ACC112 (cell line): ENCODE data around the gene EHD2.
"Not testable (repeated sequence)": the region's sequence is repeated elsewhere in the genome, so short reads cannot be mapped to it uniquely, and the experiment has no call there.

Experiments
- H2AFZ ChIP-seq: fragments of 200-600 bp; sonication (generic); one replicate; pipeline ENCODE4 v1.6.0; 2017; ENCODE audit warnings: antibody characterized with exemption, low read length; ENCODE audit not compliant: unreplicated experiment
- H3K27ac ChIP-seq: fragments of 200-600 bp; sonication (generic); 2 replicates; pipeline ENCODE4 v1.5.1; 2014; ENCODE audit warnings: low read depth, mild to moderate bottlenecking, antibody characterized with exemption, low read length, moderate library complexity
- H3K27me3 ChIP-seq: fragments of 200-600 bp; sonication (generic); 2 replicates; pipeline ENCODE4 v1.6.1; 2014; ENCODE audit warnings: mild to moderate bottlenecking, antibody characterized with exemption, low read length, moderate library complexity, mixed read lengths; ENCODE audit not compliant: insufficient read depth
- H3K36me3 ChIP-seq: fragments of 200-600 bp; sonication (generic); 2 replicates; pipeline ENCODE4 v1.6.1; 2016; ENCODE audit warnings: mild to moderate bottlenecking, antibody characterized with exemption, low read length, moderate library complexity, mixed read lengths; ENCODE audit not compliant: insufficient read depth
- H3K4me1 ChIP-seq: fragments of 200-600 bp; sonication (generic); one replicate; pipeline ENCODE4 v1.6.1; 2016; ENCODE audit warnings: low read length, mixed read lengths; ENCODE audit not compliant: insufficient read depth, unreplicated experiment, control insufficient read depth
- H3K4me3 ChIP-seq: fragments of 200-600 bp; sonication (generic); 2 replicates; pipeline ENCODE4 v1.5.1; 2014; ENCODE audit warnings: mild to moderate bottlenecking, low read depth, low read length
- H3K79me2 ChIP-seq: fragments of 200-600 bp; sonication (generic); one replicate; pipeline ENCODE4 v1.6.0; 2016; ENCODE audit warnings: low read length; ENCODE audit not compliant: control insufficient read depth, unreplicated experiment, insufficient read depth

EHD2 gene

GRCh38 chr19:47716270-47716937 lies 3.2 kb downstream of the EHD2 start:
- 0 out of 2 replicates have a peak overlapping the region, but pooled peaks have one; percentile 12 for H3K4me3 ChIP-seq
- peaks cover 53% of the 10 kb centered on the region for H3K79me2 ChIP-seq
- H3K4me1 ChIP-seq = peaks cover 20% of the 10 kb centered on the region

GRCh38 chr19:47718415-47719046 lies 5.3 kb downstream of the EHD2 start:
- H3K79me2 ChIP-seq = peaks cover 53% of the 10 kb centered on the region
- H3K27me3 ChIP-seq, H2AFZ ChIP-seq, H3K36me3 ChIP-seq: not testable (repeated sequence)
- H3K4me3 ChIP-seq = peak overlapping the region; percentile 57; the same call in 1 of the 2 replicates
- peaks cover 30% of the 10 kb centered on the region for H3K4me1 ChIP-seq
- H3K27ac ChIP-seq = peak overlapping the region; percentile 87

More at GRCh38 chr19:47716270-47716937, 3.2 kb downstream of the EHD2 start:
- Histone ChIP-seq H3K27ac (no peak overlapping the region), H3K36me3 (0 out of 2 replicates have a peak, but pooled peaks cover 3% of the 10 kb centered on the region), H3K27me3 (no peaks in the 10 kb centered on the region), H2AFZ (no peak overlapping the region)

- H2AFZ ChIP-seq = no peak overlapping the region
- no peaks in the 10 kb centered on the region for H3K27me3 ChIP-seq
- H3K79me2 ChIP-seq = peaks cover 48% of the 10 kb centered on the region
- H3K4me1 ChIP-seq = peaks cover 33% of the 10 kb centered on the region
- H3K27ac ChIP-seq = peak overlapping the region; percentile 87
- H3K4me3 ChIP-seq = peak overlapping the region; percentile 57
- H3K36me3 ChIP-seq = peaks cover 5% of the 10 kb centered on the region; the same call in 1 of the 2 replicates
Measured at GRCh38 chr19:47719047-47719859, 6.0 kb downstream of the EHD2 start.

GRCh38 chr19:47720669-47721422 lies 7.6 kb downstream of the EHD2 start:
- Histone ChIP-seq H2AFZ (no peak overlapping the region), H3K79me2 (peaks cover 37% of the 10 kb centered on the region), H3K4me1 (peaks cover 33% of the 10 kb centered on the region), H3K36me3 (peaks cover 8% of the 10 kb centered on the region; the same call in 1 of the 2 replicates), H3K27ac (peak overlapping the region; percentile 87; the same call in 1 of the 2 replicates), H3K27me3 (no peaks in the 10 kb centered on the region), H3K4me3 (no peak overlapping the region)

GRCh38 chr19:47723581-47723940 lies 10.3 kb downstream of the EHD2 start:
- no peak overlapping the region for H2AFZ ChIP-seq
- peaks cover 40% of the 10 kb centered on the region for H3K4me1 ChIP-seq
- peaks cover 22% of the 10 kb centered on the region for H3K79me2 ChIP-seq
- H3K27me3 ChIP-seq = no peaks in the 10 kb centered on the region
- H3K27ac ChIP-seq = peak overlapping the region; percentile 92
- H3K4me3 ChIP-seq = no peak overlapping the region
- H3K36me3 ChIP-seq = peaks cover 5% of the 10 kb centered on the region; the same call in 1 of the 2 replicates

GRCh38 chr19:47725759-47726401 lies 12.7 kb downstream of the EHD2 start:
- Histone ChIP-seq H3K27me3 (no peaks in the 10 kb centered on the region), H3K27ac (peak overlapping the region; percentile 58), H3K4me1 (peaks cover 42% of the 10 kb centered on the region), H2AFZ (no peak overlapping the region), H3K36me3 (peaks cover 15% of the 10 kb centered on the region; the same call in 1 of the 2 replicates), H3K4me3 (no peak overlapping the region), H3K79me2 (peaks cover 22% of the 10 kb centered on the region)

- Histone ChIP-seq H3K4me1 (peaks cover 42% of the 10 kb centered on the region), H3K27me3 (no peaks in the 10 kb centered on the region), H3K4me3 (no peak overlapping the region), H3K79me2 (peaks cover 24% of the 10 kb centered on the region), H3K36me3 (peaks cover 16% of the 10 kb centered on the region; the same call in 1 of the 2 replicates), H3K27ac (peak overlapping the region; percentile 58), H2AFZ (no peak overlapping the region)
Measured at GRCh38 chr19:47726467-47726866, 13.2 kb downstream of the EHD2 start.

GRCh38 chr19:47728295-47728694 lies 15.1 kb downstream of the EHD2 start:
- Histone ChIP-seq H3K79me2 (peaks cover 20% of the 10 kb centered on the region), H3K36me3 (peaks cover 19% of the 10 kb centered on the region; the same call in 1 of the 2 replicates), H3K4me1 (peaks cover 31% of the 10 kb centered on the region), H3K27ac (peak overlapping the region; percentile 29; the same call in 1 of the 2 replicates)
- not testable (repeated sequence) for H2AFZ ChIP-seq, H3K27me3 ChIP-seq, H3K4me3 ChIP-seq

GRCh38 chr19:47729468-47729798 lies 16.2 kb downstream of the EHD2 start:
- peaks cover 29% of the 10 kb centered on the region for H3K4me1 ChIP-seq
- H3K36me3 ChIP-seq = peaks cover 18% of the 10 kb centered on the region; the same call in 1 of the 2 replicates
- H3K4me3 ChIP-seq = no peak overlapping the region
- H3K27me3 ChIP-seq = no peaks in the 10 kb centered on the region
- H3K27ac ChIP-seq = peak overlapping the region; percentile 74
- H3K79me2 ChIP-seq = peaks cover 21% of the 10 kb centered on the region
- no peak overlapping the region for H2AFZ ChIP-seq
